GM12878 (cell line): ENCODE data around the gene IREB2. TPM values are rescaled to one million over a fixed set of nuclear protein-coding genes. Genes with fewer than 3 reads are reported as not detected.

Experiments used
- ATF3 ChIP-seq: IDR thresholded peaks from 2 replicates; pipeline ENCODE4 v1.6.1; 2011; ENCODE audit warnings: low read depth, mild to moderate bottlenecking, low read length, moderate library complexity, borderline replicate concordance; ENCODE audit errors: extremely low read depth
- ATF7 ChIP-seq: fragments of 450-650 bp; IDR thresholded peaks from 2 replicates; pipeline ENCODE4 v1.6.1; 2016; ENCODE audit warnings: low read depth, mild to moderate bottlenecking
- BMI1 ChIP-seq: fragments of 450-650 bp; IDR thresholded peaks from 2 replicates; pipeline ENCODE4 v1.6.1; 2016; ENCODE audit warnings: mild to moderate bottlenecking, moderate library complexity, borderline replicate concordance
- CREM ChIP-seq: IDR thresholded peaks from 2 replicates; pipeline ENCODE4 v1.6.1; 2014; ENCODE audit warnings: antibody characterized with exemption, low read depth
- EED ChIP-seq: sonication (generic); IDR thresholded peaks from 2 replicates; pipeline ENCODE4 v1.6.1; 2016; ENCODE audit warnings: antibody characterized with exemption, low read depth
- EGR1 ChIP-seq, 2 experiments: IDR thresholded peaks; 1 replicate in 1 of 2; 2 replicates in 1 of 2; pipeline ENCODE4 v1.6.1; 2011 to 2012; ENCODE audit warnings: low read depth in 2 of 2, low read length in 2 of 2, borderline replicate concordance in 1 of 2, mild to moderate bottlenecking in 1 of 2, moderate library complexity in 1 of 2
- ETV6 ChIP-seq, 2 experiments: fragments of 450-650 bp in 1 of 2; IDR thresholded peaks in 1 of 2; conservative IDR thresholded peaks in 1 of 2; 2 replicates each; pipeline ENCODE4 v1.6.1; 2014; ENCODE audit warnings: antibody characterized with exemption in 1 of 2, borderline replicate concordance in 1 of 2, low read depth in 1 of 2, mild to moderate bottlenecking in 1 of 2, moderate library complexity in 1 of 2
- FOS ChIP-seq: IDR thresholded peaks from 3 replicates; pipeline ENCODE4 v1.6.1; 2011; ENCODE audit warnings: borderline replicate concordance; ENCODE audit not compliant: insufficient read length; ENCODE audit errors: extremely low read depth
- HCFC1 ChIP-seq: fragments of 150-350 bp; IDR thresholded peaks from 2 replicates; pipeline ENCODE4 v1.6.1; 2014; ENCODE audit warnings: low read length
- IRF5 ChIP-seq: fragments of 450-650 bp; IDR thresholded peaks from 2 replicates; pipeline ENCODE4 v1.6.1; 2017; ENCODE audit warnings: borderline replicate concordance
- JUNB ChIP-seq: IDR thresholded peaks from 2 replicates; pipeline ENCODE4 v1.6.1; 2016; ENCODE audit warnings: antibody characterized with exemption, mild to moderate bottlenecking
- KAT2A ChIP-seq: conservative IDR thresholded peaks from 2 replicates; pipeline ENCODE4 v1.6.1; 2011; ENCODE audit warnings: low read depth, low read length; ENCODE audit not compliant: control insufficient read depth
- LARP7 ChIP-seq: fragments of 450-650 bp; IDR thresholded peaks from 2 replicates; pipeline ENCODE4 v1.6.1; 2017; ENCODE audit warnings: mild to moderate bottlenecking
- NFXL1 ChIP-seq: fragments of 450-650 bp; IDR thresholded peaks from 2 replicates; pipeline ENCODE4 v1.6.1; 2017; ENCODE audit warnings: antibody characterized with exemption, mild to moderate bottlenecking, borderline replicate concordance
- NFYA ChIP-seq: IDR thresholded peaks from 2 replicates; pipeline ENCODE4 v1.6.1; 2011; ENCODE audit warnings: low read depth, mild to moderate bottlenecking, low read length, improper control_type of control experiment, borderline replicate concordance
- PAX5 ChIP-seq: IDR thresholded peaks from 2 replicates; pipeline ENCODE4 v1.6.1; 2011; ENCODE audit warnings: low read depth, low read length, borderline replicate concordance
- PML ChIP-seq: IDR thresholded peaks from 2 replicates; pipeline ENCODE4 v1.6.1; 2012; ENCODE audit warnings: low read length, inconsistent platforms
- POLR2AphosphoS2 ChIP-seq: IDR thresholded peaks from 2 replicates; pipeline ENCODE4 v1.6.1; 2011; ENCODE audit warnings: low read depth, mild to moderate bottlenecking, low read length, improper control_type of control experiment, moderate library complexity
- RCOR1 ChIP-seq: conservative IDR thresholded peaks from 2 replicates; pipeline ENCODE4 v1.6.1; 2012; ENCODE audit warnings: low read depth, low read length, improper control_type of control experiment
- RELB ChIP-seq: fragments of 450-650 bp; IDR thresholded peaks from 2 replicates; pipeline ENCODE4 v1.6.1; 2017; ENCODE audit warnings: low read depth, mild to moderate bottlenecking, moderate library complexity
- RUNX3 ChIP-seq: IDR thresholded peaks from 2 replicates; pipeline ENCODE4 v1.6.1; 2012; ENCODE audit warnings: low read length, inconsistent platforms
- SMC3 ChIP-seq: IDR thresholded peaks from 2 replicates; pipeline ENCODE4 v1.6.1; 2011; ENCODE audit warnings: low read length, improper control_type of control experiment, borderline replicate concordance
- SREBF2 ChIP-seq: IDR thresholded peaks from 2 replicates; pipeline ENCODE4 v1.6.1; 2012; ENCODE audit warnings: mild to moderate bottlenecking, low read length
- YY1 ChIP-seq: IDR thresholded peaks from 2 replicates; pipeline ENCODE4 v1.6.1; 2011; ENCODE audit warnings: low read depth, mild to moderate bottlenecking, low read length
- ZNF24 ChIP-seq: fragments of 450-650 bp; IDR thresholded peaks from 2 replicates; pipeline ENCODE4 v1.6.1; 2017; ENCODE audit warnings: antibody characterized with exemption, mild to moderate bottlenecking
- polyA plus RNA-seq, 11 experiments: library from polyadenylated mRNA; depleted of rRNA in 4 of 11; unstranded in 6 of 11; stranded (reverse) in 5 of 11; fragments of >200 nt; fragmentation: Nextera tagmentation in 4 of 11; fragmentation: Illumina TruSeq in 1 of 11; extraction: Ambion mirVana in 4 of 11; extraction: Trizol in 1 of 11; gene quantifications; 1 replicate in 1 of 11; 2 replicates in 10 of 11; pipeline versions ENCODE4 v1.2.1 to v1.2.3, GENCODE V29; 2011 to 2016; ENCODE audit warnings: inconsistent platforms in 2 of 11, missing spikeins in 2 of 11, low read depth in 1 of 11
- total RNA-seq, 4 experiments: library from RNA; depleted of rRNA in 3 of 4; stranded (reverse); fragments of >200 nt in 3 of 4; fragmentation: Illumina TruSeq in 1 of 4; extraction: Trizol in 1 of 4; gene quantifications; 2 replicates each; pipeline versions ENCODE4 v1.2.1 to v1.2.3, GENCODE V29; 2013 to 2021
- TF ChIP-seq, protein P1 (sequence below): IDR thresholded peaks from 2 replicates; pipeline ENCODE4 v1.6.1; 2011; ENCODE audit warnings: borderline replicate concordance, low read depth, mild to moderate bottlenecking, moderate library complexity, mixed read lengths, low read length; ENCODE audit not compliant: insufficient read depth; ENCODE audit errors: extremely low read length

Gene IREB2
- total and polyA plus RNA-seq, 10 of the 15 experiments (the other 5 are each of a cell fraction or from before 2014, with no cell fraction given), result 13.0 to 52.4 (median 24.4) TPM

DNA sequence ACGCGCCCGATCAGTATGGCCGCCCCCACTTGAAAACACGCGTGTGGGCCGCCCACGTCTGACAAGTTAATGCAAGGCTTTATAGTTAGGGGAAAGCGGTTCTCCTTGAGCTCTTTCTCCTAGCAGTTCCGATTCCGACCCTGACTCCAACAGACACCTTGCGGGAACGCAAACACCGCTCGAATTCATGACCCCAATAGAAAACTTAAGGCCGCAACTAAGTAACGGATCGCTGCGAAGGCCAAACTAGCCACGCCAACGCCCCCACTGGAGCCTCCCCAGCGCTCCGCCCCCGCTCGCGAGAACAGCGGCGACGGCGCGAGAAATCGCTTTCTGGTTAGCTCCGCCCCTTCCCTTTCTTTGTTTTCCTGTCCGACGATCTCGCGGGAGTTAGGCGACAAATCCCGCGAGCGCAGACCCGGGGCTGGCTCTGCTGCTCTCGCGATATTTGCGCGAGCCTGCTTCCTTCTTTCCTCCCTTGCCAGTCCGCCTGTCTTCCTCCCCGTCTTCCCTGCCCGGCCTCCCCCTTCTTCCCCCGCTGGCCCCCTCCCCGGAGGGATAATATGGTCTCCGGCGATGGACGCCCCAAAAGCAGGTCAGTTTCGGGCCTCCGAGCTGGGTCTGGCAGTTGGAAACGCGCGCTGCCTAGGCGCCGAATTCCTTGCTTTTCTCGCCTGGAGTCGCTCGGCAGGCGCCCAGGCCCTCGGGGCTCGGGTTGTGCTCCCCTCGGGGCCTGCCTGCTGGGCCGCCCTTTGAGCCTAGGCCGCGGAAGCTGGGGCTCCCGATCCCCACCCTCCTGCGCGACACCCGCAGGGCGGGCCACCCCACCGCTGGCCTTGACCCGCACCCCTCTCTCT, at the start of gene IREB2 (continued):
- TF ChIP-seq IRF5 (peak; percentile 95), NFYA (no peak), EGR1 (IDR thresholded peaks at IDR 0.05; ENCODE audit: borderline replicate concordance in 1 of 2, low read depth in 2 of 2, low read length in 2 of 2) (peak; percentile 11 to 94), ETV6 (conservative IDR thresholded peaks at IDR 0.05 in 1 of 2, IDR thresholded peaks at IDR 0.05 in 1 of 2; ENCODE audit: borderline replicate concordance in 1 of 2, low read depth in 1 of 2) (no peak), BMI1 (no peak), PAX5 (no peak), ATF7 (peak; percentile 73), RCOR1 (peak; percentile 99), ATF3 (no peak), ZNF24 (peak; percentile 94), KAT2A (no peak), SREBF2 (no peak), PML (peak; percentile 97), NFXL1 (peak; percentile 92), RUNX3 (peak; percentile 89), JUNB (no peak), YY1 (peak; percentile 95), EED (0 out of 2 replicates have a peak, but pooled peaks have one; percentile 16), FOS (no peak), HCFC1 (peak; percentile 66; the same call in 1 of the 2 replicates), RELB (peak; percentile 88), LARP7 (peak; percentile 80; the same call in 1 of the 2 replicates), POLR2AphosphoS2 (peak; percentile 65; the same call in 1 of the 2 replicates), CREM (peak; percentile 44; the same call in 1 of the 2 replicates), SMC3 (no peak)
- TF ChIP-seq, protein P1, sequence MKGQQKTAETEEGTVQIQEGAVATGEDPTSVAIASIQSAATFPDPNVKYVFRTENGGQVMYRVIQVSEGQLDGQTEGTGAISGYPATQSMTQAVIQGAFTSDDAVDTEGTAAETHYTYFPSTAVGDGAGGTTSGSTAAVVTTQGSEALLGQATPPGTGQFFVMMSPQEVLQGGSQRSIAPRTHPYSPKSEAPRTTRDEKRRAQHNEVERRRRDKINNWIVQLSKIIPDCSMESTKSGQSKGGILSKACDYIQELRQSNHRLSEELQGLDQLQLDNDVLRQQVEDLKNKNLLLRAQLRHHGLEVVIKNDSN, result no peak
